GM18511 (cell line): Measurements from ENCODE around the gene RHBDD3.

Experiments used
- ATAC-seq: cut with Tn5 transposase; IDR thresholded peaks from one replicate; pipeline ENCODE4 v1.9.1; 2021; ENCODE audit warnings: mild to moderate bottlenecking, moderate library complexity; ENCODE audit not compliant: unreplicated experiment

The RHBDD3 gene

GRCh38 chr22:29306835-29307595 is 39.2 kb upstream of the RHBDD3 start:
- ATAC-seq: no peak

- ATAC-seq: no peak
Measured at GRCh38 chr22:29306175-29306834, 38.5 kb upstream of the RHBDD3 start, which contains the start of gene GAS2L1. GAS2L1 (plus strand) TSS chr22:29306650; CDS start chr22:29308106, 1,456 bp downstream.

- ATAC-seq: no peak
Measured at GRCh38 chr22:29305836-29306174, 38.0 kb upstream of the RHBDD3 start.

GRCh38 chr22:29302681-29303465 is 35.1 kb upstream of the RHBDD3 start:
- ATAC-seq: no peak

GRCh38 chr22:29302402-29302680 is 34.6 kb upstream of the RHBDD3 start:
- no peak for ATAC-seq

- no peak for ATAC-seq
Measured at GRCh38 chr22:29301716-29302401, 34.1 kb upstream of the RHBDD3 start.

GRCh38 chr22:29300807-29301601 is 33.2 kb upstream of the RHBDD3 start:
- ATAC-seq: no peak

GRCh38 chr22:29300467-29300806 is 32.7 kb upstream of the RHBDD3 start:
- ATAC-seq: no peak

- ATAC-seq: no peak
Measured at GRCh38 chr22:29299136-29299900, 31.5 kb upstream of the RHBDD3 start.

GRCh38 chr22:29298641-29299040 is 30.9 kb upstream of the RHBDD3 start:
- ATAC-seq: no peak

- no peak for ATAC-seq
Measured at GRCh38 chr22:29292379-29292778, 24.6 kb upstream of the RHBDD3 start.

- ATAC-seq: no peak
Measured at GRCh38 chr22:29291215-29291614, 23.4 kb upstream of the RHBDD3 start.

GRCh38 chr22:29290061-29290460 is 22.3 kb upstream of the RHBDD3 start:
- no peak for ATAC-seq

GRCh38 chr22:29288837-29289236 is 21.1 kb upstream of the RHBDD3 start:
- ATAC-seq: no peak

GRCh38 chr22:29284196-29284595 is 16.4 kb upstream of the RHBDD3 start:
- no peak for ATAC-seq

GRCh38 chr22:29277927-29278326 is 10.1 kb upstream of the RHBDD3 start:
- ATAC-seq: no peak

GRCh38 chr22:29275819-29276565 is 8.2 kb upstream of the RHBDD3 start:
- no peak for ATAC-seq

- no peak for ATAC-seq
Measured at GRCh38 chr22:29275167-29275566, 7.4 kb upstream of the RHBDD3 start.

GRCh38 chr22:29272624-29273023 is 4.8 kb upstream of the RHBDD3 start:
- no peak for ATAC-seq
